HepG2 (cell line): ENCODE data around the gene SAAL1. TPM values are rescaled to one million over a fixed set of nuclear protein-coding genes. Genes with fewer than 3 reads are reported as not detected.

Experiments used
- ADNP ChIP-seq: sonication (generic); formaldehyde crosslinking; IDR thresholded peaks from 2 replicates; pipeline ENCODE4 v1.4.0; 2020; ENCODE audit warnings: missing genetic modification reagents
- ATF7-NPFF ChIP-seq: sonication (generic); formaldehyde crosslinking; IDR thresholded peaks from 2 replicates; pipeline ENCODE4 v1.8.1; 2023; ENCODE audit warnings: mild to moderate bottlenecking, low read depth, missing genetic modification reagents, moderate library complexity
- KMT2A ChIP-seq: sonication (generic); formaldehyde crosslinking; IDR thresholded peaks from 2 replicates; pipeline ENCODE4 v1.4.0; 2020; ENCODE audit warnings: missing genetic modification reagents
- MXD4 ChIP-seq: IDR thresholded peaks from 2 replicates; pipeline ENCODE4 v1.6.1; 2016; ENCODE audit warnings: mild to moderate bottlenecking, missing biosample characterization, missing genetic modification reagents
- NFE2 ChIP-seq: sonication (generic); formaldehyde crosslinking; IDR thresholded peaks from 2 replicates; pipeline ENCODE4 v1.4.0; 2020; ENCODE audit warnings: missing genetic modification reagents
- NFRKB ChIP-seq: fragments of 450-650 bp; IDR thresholded peaks from 2 replicates; pipeline ENCODE4 v1.6.1; 2017
- ZFP36L1 ChIP-seq: sonication (generic); formaldehyde crosslinking; IDR thresholded peaks from 2 replicates; pipeline ENCODE4 v1.8.0; 2022; ENCODE audit warnings: mild to moderate bottlenecking, missing genetic modification reagents, moderate library complexity
- ZKSCAN8 ChIP-seq: IDR thresholded peaks from 2 replicates; pipeline ENCODE4 v1.6.1; 2016; ENCODE audit warnings: borderline replicate concordance, missing genetic modification reagents, missing compliant biosample characterization
- ZNF335 ChIP-seq: sonication (generic); formaldehyde crosslinking; IDR thresholded peaks from 2 replicates; pipeline ENCODE4 v1.4.0; 2020; ENCODE audit warnings: missing genetic modification reagents
- ZNF441 ChIP-seq: sonication (generic); formaldehyde crosslinking; IDR thresholded peaks from 2 replicates; pipeline ENCODE4 v1.7.0; 2021; ENCODE audit warnings: missing genetic modification reagents, borderline replicate concordance
- ZNF451 ChIP-seq: sonication (generic); formaldehyde crosslinking; IDR thresholded peaks from 2 replicates; pipeline ENCODE4 v1.5.0; 2020; ENCODE audit warnings: mild to moderate bottlenecking, missing genetic modification reagents
- ZNF766 ChIP-seq: sonication (generic); formaldehyde crosslinking; IDR thresholded peaks from 2 replicates; pipeline ENCODE4 v1.5.0; 2020; ENCODE audit warnings: missing genetic modification reagents, borderline replicate concordance
- ZNF879 ChIP-seq: sonication (generic); formaldehyde crosslinking; IDR thresholded peaks from 2 replicates; pipeline ENCODE4 v1.8.1; 2023; ENCODE audit warnings: missing genetic modification reagents
- polyA plus RNA-seq, 8 experiments: library from polyadenylated mRNA; depleted of rRNA in 3 of 8; stranded (reverse) in 7 of 8; unstranded in 1 of 8; fragments of >200 nt; fragmentation: Illumina TruSeq in 4 of 8; extraction: Trizol in 4 of 8; gene quantifications; 2 replicates each; pipeline versions ENCODE4 v1.2.1 to v1.2.3, GENCODE V29; 2011 to 2016; ENCODE audit warnings: low read depth in 4 of 8, missing spikeins in 1 of 8, mixed read lengths in 1 of 8; ENCODE audit not compliant: insufficient read depth in 1 of 8
- total RNA-seq, 5 experiments: library from RNA; depleted of rRNA; stranded (reverse); fragments of >200 nt; fragmentation: Illumina TruSeq; extraction: Trizol; gene quantifications; 2 replicates each; pipeline ENCODE4 v1.2.3, GENCODE V29; 2016; ENCODE audit warnings: low read depth in 1 of 5
- TF ChIP-seq, protein P1 (sequence below): IDR thresholded peaks from 2 replicates; pipeline ENCODE4 v1.6.1; 2016; ENCODE audit warnings: missing genetic modification reagents, missing compliant biosample characterization
- TF ChIP-seq, protein P2 (sequence below): IDR thresholded peaks from 2 replicates; pipeline ENCODE4 v1.6.1; 2012; ENCODE audit warnings: low read depth, low read length, improper control_type of control experiment
- TF ChIP-seq, protein P3 (sequence below): sonication (generic); formaldehyde crosslinking; IDR thresholded peaks from 2 replicates; pipeline ENCODE4 v1.5.0; 2020; ENCODE audit warnings: mild to moderate bottlenecking, missing genetic modification reagents
- TF ChIP-seq, protein P4 (sequence below): IDR thresholded peaks from 2 replicates; pipeline ENCODE4 v1.6.1; 2012; ENCODE audit warnings: inconsistent platforms
- TF ChIP-seq, protein P5 (sequence below): sonication (generic); formaldehyde crosslinking; IDR thresholded peaks from 2 replicates; pipeline ENCODE4 v1.4.0; 2020; ENCODE audit warnings: missing genetic modification reagents
- TF ChIP-seq, protein P6 (sequence below): sonication (generic); formaldehyde crosslinking; IDR thresholded peaks from 2 replicates; pipeline ENCODE4 v1.5.0; 2020; ENCODE audit warnings: mild to moderate bottlenecking, missing genetic modification reagents
- TF ChIP-seq, protein P7 (sequence below): sonication (generic); formaldehyde crosslinking; IDR thresholded peaks from 2 replicates; pipeline ENCODE4 v1.4.0; 2020; ENCODE audit warnings: mild to moderate bottlenecking, missing genetic modification reagents

SAAL1 gene
- total and polyA plus RNA-seq, 2 of the 13 experiments (the other 11 are each of a cell fraction or from before 2014, with no cell fraction given): 16.5 to 46.0 TPM

DNA sequence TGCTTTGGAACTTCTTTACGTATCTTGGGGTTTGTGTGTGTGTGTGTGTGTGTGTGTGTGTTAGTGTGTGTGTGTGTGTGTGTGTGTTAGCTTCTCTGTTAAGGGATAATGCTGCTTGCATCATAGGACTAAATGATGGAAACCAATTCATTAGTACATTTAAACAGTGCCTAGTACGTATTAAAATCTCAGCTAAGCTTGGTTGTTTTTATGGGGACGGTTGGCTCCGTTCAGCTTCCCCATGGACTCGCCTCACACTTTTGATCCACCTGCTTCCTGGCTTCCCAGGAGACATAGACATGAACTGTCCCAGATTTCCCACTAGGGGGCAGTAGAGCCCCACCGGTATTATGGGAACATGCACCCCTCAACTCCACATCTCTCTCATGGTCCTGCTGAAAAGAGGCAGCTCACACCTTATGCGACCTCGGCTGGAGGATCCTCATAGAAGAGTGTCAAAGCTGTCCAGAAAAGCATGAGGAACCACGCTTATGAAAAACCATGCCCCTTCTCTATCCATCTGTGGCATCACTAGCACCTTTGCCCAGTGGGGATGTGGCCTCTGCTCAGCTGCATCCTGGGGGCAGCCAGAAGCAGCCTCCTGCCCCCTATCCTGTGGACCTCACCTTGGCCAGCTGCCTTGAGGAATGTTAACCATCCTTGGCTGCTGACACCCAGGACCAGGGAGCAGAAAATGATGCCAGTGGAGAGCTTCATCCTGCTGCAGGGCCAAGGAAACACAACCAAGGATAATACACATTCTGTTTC, 9.7 kb upstream of the SAAL1 start (continued):
- TF ChIP-seq, protein P1, sequence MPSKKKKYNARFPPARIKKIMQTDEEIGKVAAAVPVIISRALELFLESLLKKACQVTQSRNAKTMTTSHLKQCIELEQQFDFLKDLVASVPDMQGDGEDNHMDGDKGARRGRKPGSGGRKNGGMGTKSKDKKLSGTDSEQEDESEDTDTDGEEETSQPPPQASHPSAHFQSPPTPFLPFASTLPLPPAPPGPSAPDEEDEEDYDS (CRISPR knock-in tag): peak; percentile 13; the same call in 1 of the 2 replicates
- TF ChIP-seq, protein P2, sequence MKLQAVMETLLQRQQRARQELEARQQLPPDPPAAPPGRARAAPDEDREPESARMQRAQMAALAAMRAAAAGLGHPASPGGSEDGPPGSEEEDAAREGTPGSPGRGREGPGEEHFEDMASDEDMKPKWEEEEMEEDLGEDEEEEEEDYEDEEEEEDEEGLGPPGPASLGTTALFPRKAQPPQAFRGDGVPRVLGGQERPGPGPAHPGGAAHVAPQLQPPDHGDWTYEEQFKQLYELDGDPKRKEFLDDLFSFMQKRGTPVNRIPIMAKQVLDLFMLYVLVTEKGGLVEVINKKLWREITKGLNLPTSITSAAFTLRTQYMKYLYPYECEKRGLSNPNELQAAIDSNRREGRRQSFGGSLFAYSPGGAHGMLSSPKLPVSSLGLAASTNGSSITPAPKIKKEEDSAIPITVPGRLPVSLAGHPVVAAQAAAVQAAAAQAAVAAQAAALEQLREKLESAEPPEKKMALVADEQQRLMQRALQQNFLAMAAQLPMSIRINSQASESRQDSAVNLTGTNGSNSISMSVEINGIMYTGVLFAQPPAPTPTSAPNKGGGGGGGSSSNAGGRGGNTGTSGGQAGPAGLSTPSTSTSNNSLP: peak; percentile 46; the same call in 1 of the 2 replicates
- TF ChIP-seq ATF7-NPFF (CRISPR knock-in tag): no peak
- no peak for TF ChIP-seq ZNF451 (CRISPR knock-in tag)
- TF ChIP-seq, protein P3, sequence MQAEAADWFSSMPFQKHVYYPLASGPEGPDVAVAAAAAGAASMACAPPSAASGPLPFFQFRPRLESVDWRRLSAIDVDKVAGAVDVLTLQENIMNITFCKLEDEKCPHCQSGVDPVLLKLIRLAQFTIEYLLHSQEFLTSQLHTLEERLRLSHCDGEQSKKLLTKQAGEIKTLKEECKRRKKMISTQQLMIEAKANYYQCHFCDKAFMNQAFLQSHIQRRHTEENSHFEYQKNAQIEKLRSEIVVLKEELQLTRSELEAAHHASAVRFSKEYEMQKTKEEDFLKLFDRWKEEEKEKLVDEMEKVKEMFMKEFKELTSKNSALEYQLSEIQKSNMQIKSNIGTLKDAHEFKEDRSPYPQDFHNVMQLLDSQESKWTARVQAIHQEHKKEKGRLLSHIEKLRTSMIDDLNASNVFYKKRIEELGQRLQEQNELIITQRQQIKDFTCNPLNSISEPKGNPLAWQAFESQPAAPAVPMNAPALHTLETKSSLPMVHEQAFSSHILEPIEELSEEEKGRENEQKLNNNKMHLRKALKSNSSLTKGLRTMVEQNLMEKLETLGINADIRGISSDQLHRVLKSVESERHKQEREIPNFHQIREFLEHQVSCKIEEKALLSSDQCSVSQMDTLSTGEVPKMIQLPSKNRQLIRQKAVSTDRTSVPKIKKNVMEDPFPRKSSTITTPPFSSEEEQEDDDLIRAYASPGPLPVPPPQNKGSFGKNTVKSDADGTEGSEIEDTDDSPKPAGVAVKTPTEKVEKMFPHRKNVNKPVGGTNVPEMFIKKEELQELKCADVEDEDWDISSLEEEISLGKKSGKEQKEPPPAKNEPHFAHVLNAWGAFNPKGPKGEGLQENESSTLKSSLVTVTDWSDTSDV (CRISPR knock-in tag): no peak
- 0 out of 2 replicates have a peak, but pooled peaks have one; percentile 23 for TF ChIP-seq ZNF335
- TF ChIP-seq, protein P4, sequence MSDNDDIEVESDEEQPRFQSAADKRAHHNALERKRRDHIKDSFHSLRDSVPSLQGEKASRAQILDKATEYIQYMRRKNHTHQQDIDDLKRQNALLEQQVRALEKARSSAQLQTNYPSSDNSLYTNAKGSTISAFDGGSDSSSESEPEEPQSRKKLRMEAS: peak; percentile 29; the same call in 1 of the 2 replicates
- TF ChIP-seq KMT2A (CRISPR knock-in tag): peak; percentile 34; the same call in 1 of the 2 replicates
- no peak for TF ChIP-seq NFRKB
- no peak for TF ChIP-seq ZNF879 (CRISPR knock-in tag)
- no peak for TF ChIP-seq ZFP36L1 (CRISPR knock-in tag)
- TF ChIP-seq ZKSCAN8 (CRISPR knock-in tag): no peak
- TF ChIP-seq MXD4 (CRISPR knock-in tag): 0 out of 2 replicates have a peak, but pooled peaks have one; percentile 37
- TF ChIP-seq ZNF441 (CRISPR knock-in tag): 0 out of 2 replicates have a peak, but pooled peaks have one; percentile 37
- TF ChIP-seq, protein P5, sequence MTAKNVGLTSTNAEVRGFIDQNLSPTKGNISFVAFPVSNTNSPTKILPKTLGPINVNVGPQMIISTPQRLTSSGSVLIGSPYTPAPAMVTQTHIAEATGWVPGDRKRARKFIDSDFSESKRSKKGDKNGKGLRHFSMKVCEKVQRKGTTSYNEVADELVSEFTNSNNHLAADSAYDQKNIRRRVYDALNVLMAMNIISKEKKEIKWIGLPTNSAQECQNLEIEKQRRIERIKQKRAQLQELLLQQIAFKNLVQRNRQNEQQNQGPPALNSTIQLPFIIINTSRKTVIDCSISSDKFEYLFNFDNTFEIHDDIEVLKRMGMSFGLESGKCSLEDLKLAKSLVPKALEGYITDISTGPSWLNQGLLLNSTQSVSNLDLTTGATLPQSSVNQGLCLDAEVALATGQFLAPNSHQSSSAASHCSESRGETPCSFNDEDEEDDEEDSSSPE: peak; percentile 33; the same call in 1 of the 2 replicates
- no peak for TF ChIP-seq ZNF766 (CRISPR knock-in tag)
- TF ChIP-seq NFE2 (CRISPR knock-in tag): no peak
- no peak for TF ChIP-seq ADNP (CRISPR knock-in tag)
- TF ChIP-seq, protein P6, sequence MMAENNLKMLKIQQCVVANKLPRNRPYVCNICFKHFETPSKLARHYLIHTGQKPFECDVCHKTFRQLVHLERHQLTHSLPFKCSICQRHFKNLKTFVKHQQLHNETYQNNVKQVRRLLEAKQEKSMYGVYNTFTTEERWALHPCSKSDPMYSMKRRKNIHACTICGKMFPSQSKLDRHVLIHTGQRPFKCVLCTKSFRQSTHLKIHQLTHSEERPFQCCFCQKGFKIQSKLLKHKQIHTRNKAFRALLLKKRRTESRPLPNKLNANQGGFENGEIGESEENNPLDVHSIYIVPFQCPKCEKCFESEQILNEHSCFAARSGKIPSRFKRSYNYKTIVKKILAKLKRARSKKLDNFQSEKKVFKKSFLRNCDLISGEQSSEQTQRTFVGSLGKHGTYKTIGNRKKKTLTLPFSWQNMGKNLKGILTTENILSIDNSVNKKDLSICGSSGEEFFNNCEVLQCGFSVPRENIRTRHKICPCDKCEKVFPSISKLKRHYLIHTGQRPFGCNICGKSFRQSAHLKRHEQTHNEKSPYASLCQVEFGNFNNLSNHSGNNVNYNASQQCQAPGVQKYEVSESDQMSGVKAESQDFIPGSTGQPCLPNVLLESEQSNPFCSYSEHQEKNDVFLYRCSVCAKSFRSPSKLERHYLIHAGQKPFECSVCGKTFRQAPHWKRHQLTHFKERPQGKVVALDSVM (CRISPR knock-in tag): 0 out of 2 replicates have a peak, but pooled peaks have one; percentile 10
- TF ChIP-seq, protein P7, sequence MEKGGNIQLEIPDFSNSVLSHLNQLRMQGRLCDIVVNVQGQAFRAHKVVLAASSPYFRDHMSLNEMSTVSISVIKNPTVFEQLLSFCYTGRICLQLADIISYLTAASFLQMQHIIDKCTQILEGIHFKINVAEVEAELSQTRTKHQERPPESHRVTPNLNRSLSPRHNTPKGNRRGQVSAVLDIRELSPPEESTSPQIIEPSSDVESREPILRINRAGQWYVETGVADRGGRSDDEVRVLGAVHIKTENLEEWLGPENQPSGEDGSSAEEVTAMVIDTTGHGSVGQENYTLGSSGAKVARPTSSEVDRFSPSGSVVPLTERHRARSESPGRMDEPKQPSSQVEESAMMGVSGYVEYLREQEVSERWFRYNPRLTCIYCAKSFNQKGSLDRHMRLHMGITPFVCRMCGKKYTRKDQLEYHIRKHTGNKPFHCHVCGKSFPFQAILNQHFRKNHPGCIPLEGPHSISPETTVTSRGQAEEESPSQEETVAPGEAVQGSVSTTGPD (CRISPR knock-in tag): no peak
